Testis (tissue), 3 donors: Measurements from ENCODE around the gene PAK5. TPM values are rescaled to one million over a fixed set of nuclear protein-coding genes. Genes with fewer than 3 reads are reported as not detected.

Source experiments
- DNase-seq: peaks from one replicate; pipeline ENCODE4 v3.0.0-alpha.2; 2019
- H3K27ac ChIP-seq, 2 donors: fragments of 200-600 bp; sonication (generic); one replicate each; pipeline ENCODE4 v1.5.1; 2019
- H3K27me3 ChIP-seq: fragments of 200-600 bp; sonication (generic); one replicate; pipeline ENCODE4 v1.5.1; 2019
- H3K36me3 ChIP-seq: fragments of 200-600 bp; sonication (generic); one replicate; pipeline ENCODE4 v1.5.1; 2017; ENCODE audit warnings: low read depth; ENCODE audit errors: missing control alignments
- H3K4me1 ChIP-seq: fragments of 200-600 bp; sonication (generic); one replicate; pipeline ENCODE4 v1.5.1; 2019
- H3K4me3 ChIP-seq, 2 donors: fragments of 200-600 bp; sonication (generic); one replicate each; pipeline ENCODE4 v1.5.1; 2017 to 2019
- H3K9me3 ChIP-seq: fragments of 200-600 bp; sonication (generic); one replicate; pipeline ENCODE4 v1.5.1; 2017
- CTCF ChIP-seq, 3 experiments: fragments of 450-650 bp in 2 of 3; fragments of 200-600 bp in 1 of 3; sonication (generic) in 1 of 3; IDR thresholded peaks; one replicate each; pipeline ENCODE4 v1.5.1; 2016 to 2019; ENCODE audit warnings: antibody characterized with exemption in 3 of 3, mild to moderate bottlenecking in 2 of 3, moderate library complexity in 1 of 3
- POLR2A ChIP-seq: fragments of 450-650 bp; IDR thresholded peaks from one replicate; pipeline ENCODE4 v1.6.1; 2017; ENCODE audit warnings: antibody characterized with exemption, mild to moderate bottlenecking, moderate library complexity
- WGBS, 2 donors: methylation state at CpG; one replicate each; pipeline ENCODE4 v1.1.5; 2018; 5-methylcytosine and 5-hydroxymethylcytosine counted together
- intact Hi-C: fragments of 100-400 bp; cut with DNase I; formaldehyde crosslinking; loops from one replicate; pipeline ENCODE4 v1.15.1; 2023; ENCODE audit warnings: low total_unique reads
- polyA plus RNA-seq: library from polyadenylated mRNA; stranded (reverse); fragments of 350-450 nt; fragmentation: Illumina TruSeq; extraction: RNeasy Lipid Tissue Mini Kit (QIAGEN cat#74804); gene quantifications from one replicate; pipeline ENCODE4 v1.2.3, GENCODE V29; 2014; ENCODE audit warnings: low read depth, low replicate concordance; ENCODE audit not compliant: insufficient read depth
- total RNA-seq, 2 donors: library from RNA; depleted of rRNA; stranded (reverse); fragments of >200 nt; gene quantifications; one replicate each; pipeline ENCODE4 v1.2.3, GENCODE V29; 2016

PAK5 gene
- total and polyA plus RNA-seq, 3 donors from 2014 or later: 0.21 to 0.87 (median 0.31) TPM

- intact Hi-C loops: no loop called here
- H3K27ac ChIP-seq: no peak overlapping the region
- DNase-seq: no peak
- TF ChIP-seq CTCF (IDR thresholded peaks at IDR 0.05) (no peak), POLR2A (no peak)
- no peak overlapping the region for H3K4me3 ChIP-seq
- peaks cover 3% of the 10 kb centered on the region for H3K4me1 ChIP-seq
- H3K36me3 ChIP-seq: no peaks in the 10 kb centered on the region
- 8 to 13% methylated on average over 18 to 30 of the region's 30 CpGs for WGBS, 2 donors
- H3K27me3 ChIP-seq: peaks cover 5% of the 10 kb centered on the region
- no peaks in the 10 kb centered on the region for H3K9me3 ChIP-seq
These were observed 330.1 kb downstream of the PAK5 start for GRCh38 chr20:9508696-9509178.

GRCh38 chr20:9508240-9508661 lies 330.6 kb downstream of the PAK5 start:
- Histone ChIP-seq H3K9me3 (no peaks in the 10 kb centered on the region), H3K27me3 (peaks cover 5% of the 10 kb centered on the region), H3K36me3 (no peaks in the 10 kb centered on the region), H3K27ac (no peak overlapping the region), H3K4me3 (no peak overlapping the region), H3K4me1 (peaks cover 3% of the 10 kb centered on the region)
- 3% methylated on average over 23 of the region's 23 CpGs for WGBS, 2 donors
- no peak for TF ChIP-seq POLR2A
- TF ChIP-seq CTCF (IDR thresholded peaks at IDR 0.05): no peak
- DNase-seq: no peak
- intact Hi-C loops: no loop called here

- H3K27ac ChIP-seq: no peak overlapping the region
- 10 to 13% methylated on average over 14 to 37 of the region's 37 CpGs for WGBS, 2 donors
- no peaks in the 10 kb centered on the region for H3K9me3 ChIP-seq
- no peaks in the 10 kb centered on the region for H3K36me3 ChIP-seq
- H3K4me3 ChIP-seq: no peak overlapping the region
- H3K4me1 ChIP-seq: peaks cover 3% of the 10 kb centered on the region
- no peak for TF ChIP-seq CTCF (IDR thresholded peaks at IDR 0.05)
- TF ChIP-seq POLR2A: no peak
- no peak for DNase-seq
- intact Hi-C loops: no loop called here
- H3K27me3 ChIP-seq: peaks cover 5% of the 10 kb centered on the region
These were observed 331.2 kb downstream of the PAK5 start for GRCh38 chr20:9507544-9508239.

GRCh38 chr20:9506964-9507369 lies 331.9 kb downstream of the PAK5 start:
- Histone ChIP-seq H3K4me1 (peaks cover 3% of the 10 kb centered on the region), H3K9me3 (no peaks in the 10 kb centered on the region), H3K27ac (no peak overlapping the region), H3K27me3 (peaks cover 5% of the 10 kb centered on the region), H3K36me3 (no peaks in the 10 kb centered on the region), H3K4me3 (no peak overlapping the region)
- no peak for DNase-seq
- TF ChIP-seq CTCF (IDR thresholded peaks at IDR 0.05) (no peak), POLR2A (no peak)
- intact Hi-C loops: no loop called here
- WGBS, 2 donors: 4 to 9% methylated on average over 8 to 31 of the region's 31 CpGs

- Histone ChIP-seq H3K4me1 (peaks cover 3% of the 10 kb centered on the region), H3K4me3 (no peak overlapping the region), H3K27ac (no peak overlapping the region), H3K36me3 (no peaks in the 10 kb centered on the region), H3K27me3 (peaks cover 5% of the 10 kb centered on the region), H3K9me3 (no peaks in the 10 kb centered on the region)
- 10 to 15% methylated on average over 6 to 34 of the region's 34 CpGs for WGBS, 2 donors
- intact Hi-C loops: no loop called here
- no peak for TF ChIP-seq POLR2A
- no peak for TF ChIP-seq CTCF (IDR thresholded peaks at IDR 0.05)
- DNase-seq: no peak
These were observed 332.5 kb downstream of the PAK5 start for GRCh38 chr20:9506280-9506821.
